CD4-positive, alpha-beta T cell treated with Interleukin-4 for 4 hours (primary cell): ENCODE data around the gene MMAB.
"Not testable (repeated sequence)": the region's sequence is repeated elsewhere in the genome, so short reads cannot be mapped to it uniquely, and the experiment has no call there.

Experiments
- DNase-seq: peaks from one replicate; pipeline ENCODE4 v3.0.0-alpha.2; 2020

Gene MMAB

DNA sequence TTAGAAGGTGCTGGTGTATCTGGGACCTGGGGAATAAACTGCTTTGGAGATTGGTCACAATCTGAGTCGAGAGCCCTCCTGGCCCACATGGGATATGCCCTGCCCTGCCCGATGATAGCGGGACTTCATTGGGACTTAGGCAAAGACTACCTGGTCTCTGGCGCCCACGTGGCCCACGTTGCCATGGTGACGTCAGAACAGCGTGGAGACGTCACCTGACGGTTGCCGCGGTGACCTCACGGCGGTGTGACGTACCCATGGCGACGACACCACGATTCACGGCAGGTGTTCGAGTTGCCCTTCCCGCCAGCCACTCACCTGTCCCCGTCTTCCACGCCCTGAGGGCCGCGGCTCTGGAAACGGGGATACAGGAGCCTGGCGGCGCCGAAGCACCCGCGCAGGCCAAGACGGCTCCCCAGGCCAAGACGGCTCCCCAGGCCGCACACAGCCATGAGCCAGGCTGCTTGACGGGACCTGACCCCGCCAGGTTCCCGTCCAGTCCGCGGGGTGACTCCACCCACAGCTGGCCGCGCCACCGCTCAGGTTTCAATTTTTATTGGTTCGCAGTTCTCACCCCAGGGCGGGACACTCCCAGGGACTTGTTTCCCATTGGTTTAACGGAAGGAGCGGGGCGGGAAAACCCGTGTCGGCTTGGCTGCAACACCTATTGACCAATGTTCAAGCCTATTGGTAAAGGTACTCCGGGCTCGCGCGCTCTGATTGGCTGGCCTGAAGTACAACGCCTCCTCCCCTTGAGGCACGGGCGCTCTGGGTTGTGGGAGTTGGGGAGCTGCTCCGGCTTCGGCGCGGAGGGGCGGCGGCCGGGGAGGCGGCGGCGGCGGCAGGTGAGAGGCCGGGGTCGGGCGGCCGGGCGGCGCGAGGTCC, at the start of gene MMAB, which contains the start of gene MVK:
TSS of gene MMAB (minus strand) at position 476 of the 885 bp plus-strand sequence. CDS start at position 452, 24 bp downstream.
TSS of gene MVK (plus strand) at position 766 of the 885 bp plus-strand sequence. CDS start 1,029 bp downstream, outside the sequence.
- peak; percentile 100 for DNase-seq

GRCh38 chr12:109621901-109622364, 48.6 kb upstream of the MMAB start:
- DNase-seq = no peak

- no peak for DNase-seq
These were observed 47.9 kb upstream of the MMAB start for GRCh38 chr12:109621211-109621694.

- DNase-seq = no peak
These were observed 45.8 kb upstream of the MMAB start for GRCh38 chr12:109619002-109619604.

DNA sequence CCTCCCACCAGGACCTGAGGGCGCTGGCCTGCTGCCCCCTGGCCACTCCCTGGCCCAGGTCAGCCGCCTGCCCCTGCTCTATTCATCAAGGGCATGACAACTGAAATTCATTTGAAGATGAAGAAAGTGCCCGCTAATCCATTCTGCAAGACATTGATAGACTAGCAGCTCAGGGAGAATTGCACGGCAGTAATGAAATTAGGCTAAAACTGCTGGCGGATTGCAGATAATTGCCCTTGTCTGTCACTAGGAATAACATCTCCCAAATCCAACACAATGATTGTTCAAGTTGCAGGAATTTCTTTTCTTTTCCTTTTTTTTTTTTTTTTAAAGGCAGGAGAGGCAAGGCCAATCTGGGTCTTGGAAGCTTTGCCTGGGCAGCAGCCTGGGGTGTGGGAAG, 44.8 kb upstream of the MMAB start:
- no peak for DNase-seq

GRCh38 chr12:109617491-109617890, 44.2 kb upstream of the MMAB start:
- no peak for DNase-seq

- DNase-seq = no peak
These were observed 42.4 kb upstream of the MMAB start for GRCh38 chr12:109615556-109616229.

GRCh38 chr12:109613649-109614455, 40.5 kb upstream of the MMAB start:
- no peak for DNase-seq

- DNase-seq = no peak
These were observed 39.7 kb upstream of the MMAB start for GRCh38 chr12:109612975-109613502.

DNA sequence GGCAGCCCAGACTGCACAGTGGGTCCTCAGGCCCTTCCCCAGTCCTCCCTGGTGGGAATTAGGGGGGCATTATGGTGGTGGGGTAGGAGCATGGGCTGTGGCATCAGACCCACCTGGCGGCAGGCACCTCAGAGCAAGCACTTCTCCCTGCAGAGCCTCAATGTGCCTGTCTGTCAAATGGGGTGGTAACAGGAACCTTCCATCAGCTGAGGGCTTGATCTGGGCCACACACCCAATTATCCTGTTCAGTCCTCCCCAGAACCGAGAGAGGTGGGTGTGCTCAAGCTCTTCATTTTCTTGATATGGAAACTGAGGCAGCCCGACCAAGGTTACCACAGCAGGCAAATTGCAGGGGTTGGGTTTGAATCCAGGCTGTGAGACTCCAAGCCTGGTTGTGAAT, 38.7 kb upstream of the MMAB start:
- no peak for DNase-seq

DNA sequence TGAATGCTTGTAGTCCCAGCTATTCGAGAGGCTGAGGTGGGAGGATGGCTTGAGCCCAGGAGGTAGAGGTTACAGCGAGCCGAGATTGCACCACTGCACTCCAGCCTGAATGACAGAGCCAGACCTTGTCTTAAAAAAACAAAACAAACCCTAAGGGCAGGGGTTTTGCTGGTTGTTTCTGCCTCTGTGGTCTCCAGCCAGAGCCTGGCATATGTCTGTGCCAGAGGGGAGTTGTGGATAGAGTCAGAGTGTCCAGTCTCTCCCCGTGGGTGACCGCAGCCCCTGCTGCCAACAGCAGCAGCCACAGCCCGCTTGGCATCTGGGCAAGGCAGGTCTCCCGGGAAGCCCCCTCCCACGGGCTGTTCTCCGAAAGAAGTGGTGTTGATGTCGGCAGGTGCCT, 37.9 kb upstream of the MMAB start:
- no peak for DNase-seq

DNA sequence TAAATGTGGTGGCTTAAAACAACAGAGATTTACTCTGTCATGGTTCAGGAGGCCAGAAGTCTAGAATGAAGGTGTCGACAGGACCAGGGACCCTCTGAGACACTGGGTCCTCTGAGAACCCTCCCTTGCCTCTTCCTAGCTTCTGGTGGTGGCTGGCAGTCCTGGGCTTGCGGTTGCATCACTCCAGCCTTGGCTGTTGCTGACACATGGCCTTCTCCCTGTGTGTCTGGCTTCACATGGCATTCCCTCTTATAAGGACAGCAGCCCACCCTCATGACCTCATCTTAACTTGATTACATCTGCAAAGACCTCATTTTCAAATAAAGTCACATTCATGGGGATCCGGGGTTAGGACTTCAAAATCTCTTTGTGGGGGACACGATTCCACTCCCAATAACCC, 37.2 kb upstream of the MMAB start:
- DNase-seq = no peak

DNA sequence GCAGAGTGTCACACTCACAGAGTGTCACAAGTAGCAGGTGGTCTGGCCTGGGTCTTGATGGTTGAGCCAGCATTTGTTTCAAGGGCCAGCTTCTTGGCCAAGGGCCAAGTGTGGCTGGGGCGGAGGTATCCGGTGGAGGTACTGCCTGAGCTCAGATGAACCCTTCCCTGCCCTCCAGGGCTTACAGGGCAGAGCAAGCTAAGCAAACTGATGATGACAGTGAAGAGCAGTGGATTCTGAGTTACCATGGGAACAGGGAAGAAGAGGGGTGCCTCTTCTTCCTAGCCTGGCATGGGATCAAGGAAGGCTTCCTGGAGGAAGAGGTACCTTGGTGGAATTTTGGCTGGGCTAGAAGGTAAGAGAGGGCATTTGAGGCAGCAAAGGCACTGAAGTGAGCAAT, 36.0 kb upstream of the MMAB start:
- no peak for DNase-seq

DNA sequence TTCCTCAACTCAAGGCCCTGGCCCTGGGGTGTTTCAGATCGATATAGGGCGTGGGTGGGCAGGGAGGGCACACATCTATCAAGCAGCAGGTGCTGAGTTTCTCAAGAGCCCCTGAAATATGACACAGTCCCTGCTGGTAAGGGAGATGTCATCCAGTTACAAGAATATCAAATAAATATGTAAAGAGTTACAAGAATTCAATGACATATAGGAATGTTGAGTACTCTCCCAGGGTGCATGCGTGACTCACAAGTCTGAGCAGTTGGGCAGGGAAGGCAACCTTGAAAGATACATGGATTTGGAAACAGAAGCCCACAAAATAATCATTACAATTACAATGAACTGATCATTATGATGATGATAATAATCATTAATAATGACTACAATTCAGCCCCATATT, 35.5 kb upstream of the MMAB start:
- no peak for DNase-seq

GRCh38 chr12:109608270-109608669, 35.0 kb upstream of the MMAB start:
- DNase-seq = no peak

DNA sequence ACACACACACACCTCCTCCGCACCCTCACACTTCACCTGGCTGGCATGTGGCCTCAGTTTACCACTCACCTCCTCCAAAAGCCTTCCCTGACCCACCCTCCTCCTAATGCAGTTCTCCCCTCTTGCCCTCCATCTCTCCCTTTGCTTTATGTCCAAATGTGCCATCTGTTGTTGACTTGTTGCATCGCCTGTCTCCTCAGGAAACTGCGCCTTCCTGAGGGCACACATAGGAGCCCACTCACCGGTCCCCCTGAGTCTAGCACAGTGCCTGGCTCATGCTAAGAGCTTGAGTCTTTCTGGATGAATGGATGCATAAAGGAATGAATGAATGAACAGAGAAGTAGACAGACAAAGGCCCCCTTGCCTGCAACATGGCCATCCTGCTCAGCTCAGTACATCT, 34.3 kb upstream of the MMAB start:
- no peak for DNase-seq

DNA sequence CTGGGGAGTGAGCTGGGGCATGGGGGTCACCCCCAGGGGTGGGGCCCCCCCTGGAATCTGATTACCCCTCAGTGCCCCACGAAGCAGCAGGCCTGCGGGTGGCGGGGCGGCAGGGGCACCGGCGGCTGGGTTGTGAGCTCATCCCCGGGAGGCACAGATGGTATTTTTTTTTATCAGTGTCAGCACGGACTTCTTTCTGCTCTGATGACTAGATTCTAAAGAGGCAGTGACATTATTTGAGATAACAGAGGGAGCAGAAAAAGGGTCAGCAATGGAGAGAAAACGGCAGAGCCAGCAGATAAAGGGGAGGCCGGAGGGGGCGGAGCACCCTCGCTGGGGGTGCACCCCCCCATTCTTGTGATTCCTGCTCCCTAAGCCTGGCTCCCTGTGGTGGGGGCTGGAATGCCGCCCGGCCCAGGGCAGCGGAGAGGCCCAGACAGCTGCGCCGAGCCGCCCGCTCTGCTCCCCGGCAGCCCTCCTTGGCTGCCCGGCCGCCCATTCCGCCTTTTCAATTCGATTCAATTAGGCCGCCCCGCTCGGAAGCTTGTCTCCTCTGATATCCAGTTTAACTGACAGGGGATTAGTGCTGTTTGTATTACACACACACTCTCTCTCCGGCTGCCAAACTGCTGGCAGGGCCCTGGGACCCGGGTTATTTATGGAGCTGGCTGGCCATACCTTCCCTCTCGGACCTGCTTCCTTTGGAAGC, 33.2 kb upstream of the MMAB start:
- no peak for DNase-seq

- no peak for DNase-seq
These were observed 32.4 kb upstream of the MMAB start for GRCh38 chr12:109605599-109606228.

GRCh38 chr12:109605016-109605415, 31.7 kb upstream of the MMAB start:
- DNase-seq = no peak

GRCh38 chr12:109604132-109604585, 30.9 kb upstream of the MMAB start:
- DNase-seq = no peak

DNA sequence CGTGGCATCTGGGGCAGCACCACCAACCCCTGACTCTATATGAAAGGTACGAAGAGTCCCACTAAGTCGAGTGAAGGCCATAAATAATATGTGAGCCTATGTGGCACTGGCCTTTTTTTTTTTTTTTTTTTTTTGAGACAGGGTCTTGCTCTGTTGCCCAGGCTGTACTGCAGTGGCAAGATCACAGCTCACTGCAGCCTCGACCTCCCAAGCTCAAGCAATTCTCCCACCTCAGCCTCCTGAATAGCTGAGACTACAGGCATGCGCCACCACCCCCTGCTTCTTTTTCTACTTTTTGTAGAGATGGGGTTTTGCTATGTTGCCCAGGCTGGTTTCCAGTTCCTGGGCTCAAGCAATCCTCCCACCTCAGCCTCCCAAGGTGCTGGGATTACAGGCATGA, 28.8 kb upstream of the MMAB start:
- DNase-seq = not testable (repeated sequence)
